Vagina (tissue), 2 donors: ENCODE results near the gene NAA38. TPM values are rescaled to one million over a fixed set of nuclear protein-coding genes. Genes with fewer than 3 reads are reported as not detected.
A peak's percentile ranks its signal among the peaks of the same experiment; 100 is the strongest.

Experiments
- DNase-seq, 2 donors: peaks; one replicate each; pipeline ENCODE4 v3.0.0-alpha.2; 2017; ENCODE audit errors: extremely low spot score in 2 of 2
- H3K27ac ChIP-seq: fragments of 200-600 bp; sonication (generic); one replicate; pipeline ENCODE4 v1.5.1; 2019
- H3K27me3 ChIP-seq: fragments of 200-600 bp; sonication (generic); one replicate; pipeline ENCODE4 v1.5.1; 2019
- H3K36me3 ChIP-seq, 2 donors: fragments of 200-600 bp; sonication (generic); one replicate each; pipeline ENCODE4 v1.5.1; 2017 to 2019
- H3K4me1 ChIP-seq: fragments of 200-600 bp; sonication (generic); one replicate; pipeline ENCODE4 v1.5.1; 2019
- H3K4me3 ChIP-seq, 2 donors: fragments of 200-600 bp; sonication (generic); 1 replicate in 1 of 2; 2 replicates in 1 of 2; pipeline ENCODE4 v1.5.1; 2016 to 2019
- H3K9me3 ChIP-seq: fragments of 200-600 bp; sonication (generic); one replicate; pipeline ENCODE4 v1.5.1; 2019
- POLR2A ChIP-seq, 2 donors: fragments of 450-650 bp; IDR thresholded peaks; one replicate each; pipeline ENCODE4 v1.6.1; 2017; ENCODE audit warnings: antibody characterized with exemption in 2 of 2, mild to moderate bottlenecking in 2 of 2, moderate library complexity in 2 of 2
- POLR2AphosphoS5 ChIP-seq, 2 donors: sonication (generic); formaldehyde crosslinking; IDR thresholded peaks; one replicate each; pipeline ENCODE4 v1.9.0; 2017; ENCODE audit warnings: antibody characterized with exemption in 2 of 2, mild to moderate bottlenecking in 2 of 2, low read depth in 1 of 2; ENCODE audit not compliant: insufficient read depth in 1 of 2
- intact Hi-C: fragments of 100-400 bp; cut with DNase I; formaldehyde crosslinking; loops from one replicate; pipeline ENCODE4 v1.15.1; 2023
- total RNA-seq: library from RNA; depleted of rRNA; stranded (reverse); fragments of >200 nt; gene quantifications from one replicate; pipeline ENCODE4 v1.2.3, GENCODE V29; 2016
- TF ChIP-seq, protein P1 (sequence below), 3 experiments: fragments of 450-650 bp in 2 of 3; fragments of 200-600 bp in 1 of 3; sonication (generic) in 1 of 3; IDR thresholded peaks; one replicate each; pipeline ENCODE4 v1.5.1; 2017 to 2019; ENCODE audit warnings: antibody characterized with exemption in 3 of 3, mild to moderate bottlenecking in 2 of 3, moderate library complexity in 2 of 3

NAA38 gene
- total RNA-seq, 1 donor from 2014 or later, result 83.5 TPM

DNA sequence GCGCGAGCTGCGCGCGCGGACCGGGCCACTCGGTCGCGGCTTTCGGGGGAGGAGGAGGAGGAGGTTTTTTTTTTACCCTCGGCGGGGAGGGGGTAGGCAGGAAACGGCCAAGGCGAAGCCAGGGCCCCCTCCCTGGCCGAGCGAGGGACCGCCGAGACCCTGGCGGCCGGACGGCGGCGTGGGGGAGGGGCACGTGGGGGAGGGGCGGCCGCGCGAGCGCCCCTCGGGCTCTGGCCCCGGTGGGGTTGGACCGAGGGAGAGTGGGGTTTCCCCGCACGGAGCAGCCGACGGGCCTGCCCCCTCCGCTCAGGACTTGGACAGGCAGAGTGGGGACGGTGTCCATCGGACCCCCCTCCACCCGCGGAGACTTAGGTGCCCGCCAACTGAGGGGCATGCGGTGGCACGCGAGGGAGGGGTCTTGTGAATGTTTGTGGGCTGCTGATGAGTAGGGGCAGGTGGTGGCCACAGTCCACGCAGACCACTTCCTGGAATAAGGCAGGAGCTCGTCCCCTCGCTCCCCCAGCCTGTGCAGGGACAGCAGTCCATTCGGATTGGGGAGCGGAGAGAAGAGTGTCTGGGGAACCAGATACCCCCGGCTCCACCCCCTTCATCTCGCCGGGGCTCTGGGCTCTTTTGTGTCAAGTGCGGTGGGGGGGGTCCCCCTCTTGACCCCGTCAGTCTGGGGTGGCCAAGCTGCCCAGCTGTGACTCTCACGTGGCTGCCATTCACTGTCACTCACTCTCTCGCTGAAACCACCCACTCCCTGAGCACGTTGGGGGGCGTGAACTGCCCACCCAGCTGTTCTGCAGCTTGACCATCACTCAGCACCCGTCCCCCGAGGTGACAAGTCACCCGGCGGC lies 28.2 kb upstream of the NAA38 start:
- intact Hi-C loops, result loop anchor here (5.0 kb wide), 1 partner anchor 33 kb away; no protein-coding TSS in a partner anchor
- Histone ChIP-seq H3K27me3 (no peaks in the 10 kb centered on the region), H3K27ac (peak overlapping the region; percentile 98), H3K9me3 (no peaks in the 10 kb centered on the region), H3K4me1 (peaks cover 69% of the 10 kb centered on the region), H3K4me3 (peak overlapping the region; percentile 56 to 86), H3K36me3 (peaks cover 0 to 7% of the 10 kb centered on the region in 2 donors)
- DNase-seq, result no peak
- TF ChIP-seq, protein P1, sequence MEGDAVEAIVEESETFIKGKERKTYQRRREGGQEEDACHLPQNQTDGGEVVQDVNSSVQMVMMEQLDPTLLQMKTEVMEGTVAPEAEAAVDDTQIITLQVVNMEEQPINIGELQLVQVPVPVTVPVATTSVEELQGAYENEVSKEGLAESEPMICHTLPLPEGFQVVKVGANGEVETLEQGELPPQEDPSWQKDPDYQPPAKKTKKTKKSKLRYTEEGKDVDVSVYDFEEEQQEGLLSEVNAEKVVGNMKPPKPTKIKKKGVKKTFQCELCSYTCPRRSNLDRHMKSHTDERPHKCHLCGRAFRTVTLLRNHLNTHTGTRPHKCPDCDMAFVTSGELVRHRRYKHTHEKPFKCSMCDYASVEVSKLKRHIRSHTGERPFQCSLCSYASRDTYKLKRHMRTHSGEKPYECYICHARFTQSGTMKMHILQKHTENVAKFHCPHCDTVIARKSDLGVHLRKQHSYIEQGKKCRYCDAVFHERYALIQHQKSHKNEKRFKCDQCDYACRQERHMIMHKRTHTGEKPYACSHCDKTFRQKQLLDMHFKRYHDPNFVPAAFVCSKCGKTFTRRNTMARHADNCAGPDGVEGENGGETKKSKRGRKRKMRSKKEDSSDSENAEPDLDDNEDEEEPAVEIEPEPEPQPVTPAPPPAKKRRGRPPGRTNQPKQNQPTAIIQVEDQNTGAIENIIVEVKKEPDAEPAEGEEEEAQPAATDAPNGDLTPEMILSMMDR (IDR thresholded peaks at IDR 0.05), result no peak
- TF ChIP-seq POLR2AphosphoS5 (IDR thresholded peaks at IDR 0.05; ENCODE audit: insufficient read depth in 1 of 2, low read depth in 1 of 2) (peak in 1 of 2 donors; percentile 79), POLR2A (IDR thresholded peaks at IDR 0.05) (no peak)

DNA sequence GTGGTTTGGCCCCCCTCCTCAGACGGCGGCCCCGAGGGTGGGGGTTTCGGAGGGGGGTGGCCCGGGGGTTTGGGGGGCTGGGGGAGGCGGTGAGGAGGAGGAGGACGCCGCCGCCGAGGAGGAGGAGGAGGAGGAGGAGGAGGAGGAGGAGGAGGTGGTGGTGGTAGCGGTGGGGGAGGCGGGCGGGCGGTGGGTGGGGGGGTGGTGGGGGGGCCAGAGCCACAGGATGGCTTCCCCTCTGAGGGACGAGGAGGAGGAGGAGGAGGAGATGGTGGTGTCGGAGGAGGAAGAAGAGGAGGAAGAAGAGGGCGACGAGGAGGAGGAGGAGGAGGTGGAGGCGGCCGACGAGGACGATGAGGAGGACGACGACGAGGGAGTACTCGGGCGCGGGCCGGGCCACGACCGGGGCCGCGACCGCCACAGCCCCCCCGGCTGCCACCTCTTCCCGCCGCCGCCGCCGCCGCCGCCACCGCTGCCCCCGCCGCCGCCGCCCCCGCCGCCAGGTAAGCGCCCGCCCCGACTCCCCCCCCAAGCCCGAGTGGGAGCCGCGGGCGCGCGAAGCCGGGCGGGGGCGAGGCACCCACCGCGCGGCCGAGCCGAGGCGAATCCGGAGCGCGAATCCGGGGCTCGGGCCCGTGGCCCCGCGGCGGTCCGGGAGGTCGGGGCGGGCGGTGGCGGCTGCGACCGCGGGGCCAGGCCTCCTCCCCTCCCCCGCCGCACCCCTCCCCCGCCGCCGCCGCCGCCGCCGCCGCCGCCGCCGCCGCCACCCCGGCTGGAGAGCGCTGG lies 27.4 kb upstream of the NAA38 start:
- TF ChIP-seq POLR2AphosphoS5 (IDR thresholded peaks at IDR 0.05; ENCODE audit: insufficient read depth in 1 of 2, low read depth in 1 of 2) (no peak), POLR2A (IDR thresholded peaks at IDR 0.05) (no peak)
- TF ChIP-seq, protein P1 (IDR thresholded peaks at IDR 0.05), result no peak
- H3K27me3 ChIP-seq, result no peaks in the 10 kb centered on the region
- DNase-seq, result no peak
- H3K9me3 ChIP-seq, result no peaks in the 10 kb centered on the region
- peak overlapping the region; percentile 56 to 86 for H3K4me3 ChIP-seq
- H3K27ac ChIP-seq, result peak overlapping the region; percentile 98
- intact Hi-C loops, result loop anchor here (5.0 kb wide), 1 partner anchor 32 kb away; no protein-coding TSS in a partner anchor
- H3K4me1 ChIP-seq, result peaks cover 67% of the 10 kb centered on the region
- H3K36me3 ChIP-seq, result peaks cover 0 to 9% of the 10 kb centered on the region in 2 donors

DNA sequence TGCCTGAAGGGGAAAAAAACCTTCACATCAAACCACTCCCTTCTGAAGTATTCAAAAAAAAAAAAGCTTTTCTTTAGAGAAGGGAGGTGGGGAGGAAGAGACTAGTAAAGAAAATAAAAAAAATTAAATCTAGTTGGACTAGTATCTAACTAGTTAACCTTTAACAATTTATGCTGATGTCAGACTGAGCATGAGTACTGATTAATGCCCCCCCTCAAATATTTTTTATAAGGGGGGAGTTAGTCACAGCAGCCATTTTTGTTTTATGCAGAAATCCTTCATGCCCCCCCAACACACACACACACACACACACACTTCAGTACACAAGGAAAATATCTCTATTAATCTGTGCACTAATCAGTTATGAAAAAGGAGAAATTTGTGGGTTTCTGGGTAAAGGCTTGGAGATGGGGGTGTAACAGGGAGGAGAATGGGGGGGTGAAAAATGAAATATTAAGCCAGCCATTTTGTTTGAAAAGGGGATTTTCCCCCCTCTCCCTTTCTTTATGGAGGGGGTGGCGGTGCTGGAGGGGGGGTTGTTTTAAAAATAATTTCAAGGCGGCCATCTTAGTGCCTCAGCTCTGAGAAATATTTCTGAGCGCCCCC lies 26.5 kb upstream of the NAA38 start:
- DNase-seq, result no peak
- TF ChIP-seq POLR2AphosphoS5 (IDR thresholded peaks at IDR 0.05; ENCODE audit: insufficient read depth in 1 of 2, low read depth in 1 of 2), result peak in 1 of 2 donors; percentile 24
- TF ChIP-seq, protein P1 (IDR thresholded peaks at IDR 0.05), result no peak
- Histone ChIP-seq H3K36me3 (peaks cover 0 to 9% of the 10 kb centered on the region in 2 donors), H3K27ac (peak overlapping the region; percentile 98), H3K4me3 (peak overlapping the region; percentile 56 to 86), H3K27me3 (no peaks in the 10 kb centered on the region), H3K4me1 (peaks cover 58% of the 10 kb centered on the region), H3K9me3 (no peaks in the 10 kb centered on the region)
- intact Hi-C loops, result no loop called here

DNA sequence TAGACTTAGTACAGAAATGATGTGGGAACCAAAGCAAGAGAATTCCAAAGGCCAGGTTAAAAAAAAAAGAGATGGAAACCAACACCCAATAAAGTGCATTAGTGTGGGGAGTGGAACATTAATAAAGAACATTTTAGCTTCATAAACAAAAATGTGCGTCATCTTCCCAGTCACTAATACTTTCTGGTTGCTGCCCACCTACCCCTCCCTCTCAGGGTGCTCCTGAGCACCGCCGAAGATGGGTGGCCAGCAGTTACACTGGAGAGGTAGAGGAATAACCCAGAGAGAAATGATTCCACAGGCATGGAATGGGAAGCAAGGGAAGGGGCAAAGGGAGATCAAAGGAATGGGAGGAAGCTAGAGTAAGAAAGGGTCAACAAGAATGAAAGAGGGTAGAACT lies 25.3 kb upstream of the NAA38 start:
- TF ChIP-seq, protein P1 (IDR thresholded peaks at IDR 0.05), result no peak
- TF ChIP-seq POLR2AphosphoS5 (IDR thresholded peaks at IDR 0.05; ENCODE audit: insufficient read depth in 1 of 2, low read depth in 1 of 2) (peak in 1 of 2 donors; percentile 14), POLR2A (IDR thresholded peaks at IDR 0.05) (no peak)
- no peak overlapping the region for H3K4me3 ChIP-seq
- H3K9me3 ChIP-seq, result no peaks in the 10 kb centered on the region
- H3K27ac ChIP-seq, result peak overlapping the region; percentile 98
- H3K36me3 ChIP-seq, result peaks cover 0 to 9% of the 10 kb centered on the region in 2 donors
- intact Hi-C loops, result no loop called here
- peaks cover 47% of the 10 kb centered on the region for H3K4me1 ChIP-seq
- no peaks in the 10 kb centered on the region for H3K27me3 ChIP-seq
- DNase-seq, result peak in 1 of 2 donors; percentile 69
